Measurements from ENCODE around the gene MAGI2. TPM values are rescaled to one million over a fixed set of nuclear protein-coding genes. Genes with fewer than 3 reads are reported as not detected.

The MAGI2 gene
- total and polyA plus RNA-seq, 2 donors (not counting 3 experiments of a cell fraction or from before 2014, with no cell fraction given): 0.28 to 6.0 TPM

- Histone ChIP-seq H3K27me3 (ENCODE audit: control insufficient read depth in 2 of 2, insufficient read depth in 2 of 2, low read length in 2 of 2) (no peaks in the 10 kb centered on the region), H3K27ac (ENCODE audit: insufficient read depth, low read depth, low read length) (no peak overlapping the region), H4K20me1 (replicated peaks; ENCODE audit: control insufficient read depth, extremely low read depth, insufficient read depth, low read length) (no peaks in the 10 kb centered on the region), H3K4me1 (ENCODE audit: control insufficient read depth, extremely low read depth, insufficient read depth, low read length) (no peaks in the 10 kb centered on the region), H3K4me3 (replicated peaks in 1 of 3; ENCODE audit: insufficient read depth in 1 of 3, low read depth in 1 of 3, low read length in 3 of 3) (no peak overlapping the region), H2AFZ (ENCODE audit: low read depth, low read length) (no peak overlapping the region), H3K4me2 (ENCODE audit: insufficient read depth, low read length) (no peak overlapping the region), H3K36me3 (ENCODE audit: control insufficient read depth in 2 of 2, extremely low read depth in 1 of 2, insufficient read depth in 2 of 2, low read length in 2 of 2) (no peaks in the 10 kb centered on the region), H3K9ac (replicated peaks; ENCODE audit: extremely low read depth, insufficient read depth, low read length) (no peak overlapping the region), H3K9me1 (replicated peaks; ENCODE audit: control insufficient read depth, extremely low read depth, insufficient read depth, low read length) (no peaks in the 10 kb centered on the region), H3K79me2 (ENCODE audit: control insufficient read depth, insufficient read depth, low read length) (no peaks in the 10 kb centered on the region), H3K9me3 (replicated peaks; ENCODE audit: control insufficient read depth, insufficient read depth, low read length) (no peaks in the 10 kb centered on the region)
- TF ChIP-seq MYC (IDR thresholded peaks at IDR 0.05; ENCODE audit: low read depth, low read length) (no peak), FOS (IDR thresholded peaks at IDR 0.05; ENCODE audit: borderline replicate concordance, insufficient read depth, low read length) (no peak), CTCF (IDR thresholded peaks at IDR 0.05; ENCODE audit: extremely low read depth in 1 of 2, insufficient read depth in 1 of 2, low read depth in 1 of 2, low read length in 2 of 2) (no peak), POLR2AphosphoS5 (IDR thresholded peaks at IDR 0.05; ENCODE audit: insufficient read depth, low read depth, low read length) (no peak), POLR2A (IDR thresholded peaks at IDR 0.05; ENCODE audit: low read depth, low read length) (no peak), MAX (IDR thresholded peaks at IDR 0.05; ENCODE audit: insufficient read depth, insufficient read length) (no peak), JUN (IDR thresholded peaks at IDR 0.05; ENCODE audit: borderline replicate concordance, insufficient read depth, insufficient read length, low read depth) (no peak), EZH2 (IDR thresholded peaks at IDR 0.05; ENCODE audit: borderline replicate concordance, low read depth, low read length, severe bottlenecking) (no peak), GATA2 (IDR thresholded peaks at IDR 0.05; ENCODE audit: insufficient read depth, insufficient read length, low read depth, low read length) (no peak)
- no peak for DNase-seq (ENCODE audit: low read depth, low spot score)
- intact Hi-C loops (cut with micrococcal nuclease): no loop called here
- dilution Hi-C loops (cut with MboI; ENCODE audit: extremely low pct_ligation_motif_present, low sequenced_read_pairs): no loop called here
- ChIA-PET CTCF (interaction anchor here (1.7 kb wide), 1 partner anchor 10 kb away, joined by 4 read pairs; no protein-coding TSS in a partner anchor), POLR2A (no interaction called here)
- no peak for FAIRE-seq
- no TSS peak for BruUV-seq (replicated peaks)
Observed at GRCh38 chr7:78232806-78233205, 1220.7 kb downstream of the MAGI2 start.
